Osteoblast (primary cell): ENCODE data around the gene PTPRN2. TPM values are rescaled to one million over a fixed set of nuclear protein-coding genes. Genes with fewer than 3 reads are reported as not detected.
A peak's percentile ranks its signal among the peaks of the same experiment; 100 is the strongest.

Experiments used
- DNase-seq: peaks from one replicate; pipeline ENCODE4 v3.0.0; 2011; ENCODE audit warnings: low spot score, mixed read lengths; ENCODE audit not compliant: insufficient read length; ENCODE audit errors: missing footprints
- H2AFZ ChIP-seq: 2 replicates; pipeline ENCODE4 v1.6.0; 2011; ENCODE audit warnings: mild to moderate bottlenecking, low read length
- H3K27ac ChIP-seq: 2 replicates; pipeline ENCODE4 v1.5.1; 2011; ENCODE audit warnings: mild to moderate bottlenecking, low read depth, low read length, moderate library complexity
- H3K27me3 ChIP-seq: 2 replicates; pipeline ENCODE4 v1.6.0; 2012; ENCODE audit warnings: mild to moderate bottlenecking, control low read depth, inconsistent platforms, low read length, moderate library complexity; ENCODE audit not compliant: insufficient read depth
- H3K36me3 ChIP-seq: 2 replicates; pipeline ENCODE4 v1.5.1; 2011; ENCODE audit warnings: mild to moderate bottlenecking, low read length, control low read depth, moderate library complexity; ENCODE audit not compliant: insufficient read depth
- H3K4me1 ChIP-seq: 2 replicates; pipeline ENCODE4 v1.5.1; 2011; ENCODE audit warnings: mild to moderate bottlenecking, low read length, control low read depth, moderate library complexity; ENCODE audit not compliant: insufficient read depth
- H3K4me2 ChIP-seq: 2 replicates; pipeline ENCODE4 v1.6.0; 2011; ENCODE audit warnings: mild to moderate bottlenecking, low read length; ENCODE audit not compliant: insufficient read depth
- H3K4me3 ChIP-seq: fragments of 200-600 bp; sonication (generic); 3 replicates; pipeline ENCODE4 v1.5.1; 2012; ENCODE audit warnings: mild to moderate bottlenecking, low read length, inconsistent platforms; ENCODE audit not compliant: insufficient read depth
- H3K79me2 ChIP-seq: 2 replicates; pipeline ENCODE4 v1.6.0; 2012; ENCODE audit warnings: mild to moderate bottlenecking, low read length, control low read depth, inconsistent platforms; ENCODE audit not compliant: insufficient read depth
- H3K9me3 ChIP-seq: 2 replicates; pipeline ENCODE4 v1.5.1; 2011; ENCODE audit warnings: low read depth, low read length, control low read depth
- H4K20me1 ChIP-seq: 2 replicates; pipeline ENCODE4 v1.6.0; 2012; ENCODE audit warnings: mild to moderate bottlenecking, low read length, control low read depth; ENCODE audit not compliant: insufficient read depth
- CTCF ChIP-seq: IDR thresholded peaks from 2 replicates; pipeline ENCODE4 v1.5.1; 2011; ENCODE audit warnings: mild to moderate bottlenecking, low read depth, low read length, moderate library complexity; ENCODE audit errors: extremely low read depth
- total RNA-seq: library from RNA; depleted of rRNA; stranded (reverse); fragments of >200 nt; gene quantifications from 2 replicates; pipeline ENCODE4 v1.2.3, GENCODE V29; 2012

PTPRN2 gene
- total RNA-seq, 1 donor: 0.36 TPM

DNA sequence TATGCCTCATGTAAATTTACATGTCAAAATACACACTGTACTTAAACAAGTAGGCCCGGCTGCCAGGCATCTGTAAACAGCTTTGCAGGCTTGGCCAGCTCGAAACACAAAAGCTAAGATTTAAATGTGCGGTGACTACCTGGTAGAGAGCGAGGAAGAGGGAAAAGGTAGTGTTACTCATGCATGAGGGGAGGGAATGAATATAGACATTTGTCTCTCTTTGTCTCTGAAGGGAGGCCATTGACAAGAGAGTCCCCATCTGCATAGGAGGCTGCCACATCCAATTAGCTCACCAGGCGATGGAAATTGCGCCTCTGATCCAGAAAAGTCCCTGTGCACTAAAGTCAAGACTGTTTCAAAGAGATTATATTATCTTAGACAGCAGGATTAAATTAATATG, 535.8 kb downstream of the PTPRN2 start:
- Histone ChIP-seq H4K20me1 (no peaks in the 10 kb centered on the region), H3K4me2 (no peak overlapping the region), H3K27ac (no peak overlapping the region), H3K9me3 (peaks cover 13% of the 10 kb centered on the region), H2AFZ (no peak overlapping the region), H3K4me1 (no peaks in the 10 kb centered on the region), H3K27me3 (no peaks in the 10 kb centered on the region), H3K79me2 (no peaks in the 10 kb centered on the region), H3K4me3 (no peak overlapping the region), H3K36me3 (no peaks in the 10 kb centered on the region)
- TF ChIP-seq CTCF: no peak
- no peak for DNase-seq

DNA sequence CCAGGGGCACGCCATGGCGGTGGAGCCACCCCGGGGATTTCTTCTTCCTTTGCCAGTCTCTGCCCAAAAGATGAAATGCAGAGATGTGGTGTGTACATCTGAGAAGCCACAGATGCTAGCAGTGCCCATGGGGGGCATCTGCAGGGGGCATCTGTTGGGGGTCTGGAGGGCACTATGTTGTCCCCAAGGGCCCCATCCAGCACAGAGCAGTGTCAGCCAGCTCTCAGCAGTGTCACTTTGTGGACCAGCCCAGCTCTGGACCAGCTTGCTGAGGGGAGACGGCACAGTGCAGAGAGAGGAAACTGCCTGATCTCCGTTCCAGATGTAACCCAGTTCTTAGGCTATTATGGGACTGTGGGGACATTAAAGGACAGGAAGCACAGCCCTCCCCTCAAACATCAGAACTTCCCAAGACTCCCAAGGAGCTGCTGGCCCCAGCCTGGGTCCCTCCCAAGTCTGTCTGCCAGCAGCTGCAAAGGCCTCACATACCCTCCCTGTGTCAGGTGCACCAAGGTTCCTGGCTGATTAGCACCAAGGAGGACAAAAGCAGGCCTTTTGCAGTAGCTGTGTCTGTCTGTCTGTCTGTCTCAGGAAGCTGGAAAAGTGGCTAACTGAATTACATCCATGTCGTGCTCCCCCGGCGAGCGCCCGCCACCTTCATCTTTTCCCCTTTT, 536.5 kb downstream of the PTPRN2 start:
- TF ChIP-seq CTCF: no peak
- no peaks in the 10 kb centered on the region for H3K4me1 ChIP-seq
- no peaks in the 10 kb centered on the region for H3K79me2 ChIP-seq
- no peaks in the 10 kb centered on the region for H3K27me3 ChIP-seq
- peaks cover 13% of the 10 kb centered on the region for H3K9me3 ChIP-seq
- no peak overlapping the region for H3K4me3 ChIP-seq
- DNase-seq: peak; percentile 69
- no peak overlapping the region for H3K4me2 ChIP-seq
- H4K20me1 ChIP-seq: no peaks in the 10 kb centered on the region
- no peak overlapping the region for H2AFZ ChIP-seq
- no peaks in the 10 kb centered on the region for H3K36me3 ChIP-seq
- no peak overlapping the region for H3K27ac ChIP-seq

DNA sequence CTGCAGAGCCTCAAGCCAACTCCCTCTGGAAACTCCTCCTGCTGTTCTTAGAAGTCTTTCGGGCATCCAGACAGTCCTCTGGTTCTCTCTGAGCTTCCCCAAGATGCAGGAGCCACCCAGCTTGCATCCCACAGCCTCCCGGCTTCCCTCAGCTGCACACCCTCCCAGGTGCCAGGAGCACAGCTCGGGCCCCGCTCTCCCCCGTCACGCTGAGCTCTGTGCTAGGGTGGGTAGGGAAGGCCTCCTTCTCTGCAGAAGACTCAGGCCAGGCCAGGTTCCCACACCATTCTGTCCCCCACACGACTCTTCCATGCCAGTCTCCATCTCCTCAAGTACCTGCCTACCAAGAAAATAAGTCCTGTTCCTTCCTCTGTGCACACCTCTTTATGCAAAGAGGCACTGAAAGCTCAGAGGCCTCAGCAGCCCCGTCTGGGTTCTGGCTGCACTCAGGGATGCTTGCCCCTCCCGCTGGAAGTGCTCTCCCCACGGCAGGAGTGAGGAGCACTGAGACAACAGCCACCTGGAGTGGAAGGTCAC, 537.1 kb downstream of the PTPRN2 start:
- H3K27ac ChIP-seq: no peak overlapping the region
- H3K4me1 ChIP-seq: no peaks in the 10 kb centered on the region
- no peaks in the 10 kb centered on the region for H3K27me3 ChIP-seq
- H3K4me2 ChIP-seq: no peak overlapping the region
- H4K20me1 ChIP-seq: no peaks in the 10 kb centered on the region
- no peaks in the 10 kb centered on the region for H3K36me3 ChIP-seq
- no peaks in the 10 kb centered on the region for H3K79me2 ChIP-seq
- no peak overlapping the region for H2AFZ ChIP-seq
- TF ChIP-seq CTCF: no peak
- DNase-seq: peak; percentile 48
- H3K9me3 ChIP-seq: peaks cover 13% of the 10 kb centered on the region
- no peak overlapping the region for H3K4me3 ChIP-seq

GRCh38 chr7:158049271-158049670, 538.4 kb downstream of the PTPRN2 start:
- no peak for TF ChIP-seq CTCF
- Histone ChIP-seq H3K4me3 (no peak overlapping the region), H3K4me1 (no peaks in the 10 kb centered on the region), H3K27me3 (no peaks in the 10 kb centered on the region), H3K4me2 (no peak overlapping the region), H3K9me3 (peaks cover 13% of the 10 kb centered on the region), H4K20me1 (no peaks in the 10 kb centered on the region), H3K36me3 (no peaks in the 10 kb centered on the region), H2AFZ (no peak overlapping the region), H3K27ac (no peak overlapping the region), H3K79me2 (no peaks in the 10 kb centered on the region)
- no peak for DNase-seq
